ENCODE results near the gene ANKEF1. TPM values are rescaled to one million over a fixed set of nuclear protein-coding genes. Genes with fewer than 3 reads are reported as not detected.

ANKEF1 gene
- total RNA-seq, 1 donor from 2014 or later = 8.3 TPM

GRCh38 chr20:10063482-10063881 is 28.7 kb downstream of the ANKEF1 start:
- no peak for TF ChIP-seq CTCF (IDR thresholded peaks at IDR 0.05)
- TF ChIP-seq EZH2phosphoT487 (IDR thresholded peaks at IDR 0.05) = no peak
- no peak for TF ChIP-seq EZH2 (IDR thresholded peaks at IDR 0.05)
- no peaks in the 10 kb centered on the region for H3K9me3 ChIP-seq (ENCODE audit: low read depth)
- no peak overlapping the region for H3K4me3 Mint-ChIP-seq
- no peaks in the 10 kb centered on the region for H4K20me1 ChIP-seq (ENCODE audit: low read depth)
- peaks cover 3% of the 10 kb centered on the region for H3K4me1 Mint-ChIP-seq
- H3F3A ChIP-seq (ENCODE audit: low read depth) = no peaks in the 10 kb centered on the region
- no peak overlapping the region for H3K27ac ChIP-seq
- H3K4me3 ChIP-seq = no peak overlapping the region
- peak; percentile 16 for DNase-seq (ENCODE audit: low spot score)
- no peaks in the 10 kb centered on the region for H3K4me1 ChIP-seq
- H3K27me3 ChIP-seq = no peaks in the 10 kb centered on the region
- H3K36me3 Mint-ChIP-seq = no peaks in the 10 kb centered on the region
- no peaks in the 10 kb centered on the region for H3K36me3 ChIP-seq
- H2AFZ ChIP-seq (replicated peaks) = peak overlapping the region; percentile 44
- H3K4me2 ChIP-seq = no peak overlapping the region
- peaks cover 1% of the 10 kb centered on the region for H3K9me3 Mint-ChIP-seq
- no peak overlapping the region for H3K9ac ChIP-seq
- no peak overlapping the region for H3K27ac Mint-ChIP-seq
- H3K79me2 ChIP-seq (ENCODE audit: low read depth) = no peaks in the 10 kb centered on the region
- no peaks in the 10 kb centered on the region for H3K27me3 Mint-ChIP-seq (ENCODE audit: insufficient read depth, low read depth)

GRCh38 chr20:10064611-10065010 is 29.8 kb downstream of the ANKEF1 start:
- TF ChIP-seq EZH2 (IDR thresholded peaks at IDR 0.05) (no peak), CTCF (IDR thresholded peaks at IDR 0.05) (no peak), EZH2phosphoT487 (IDR thresholded peaks at IDR 0.05) (no peak)
- no peaks in the 10 kb centered on the region for H3F3A ChIP-seq (ENCODE audit: low read depth)
- no peaks in the 10 kb centered on the region for H3K27me3 ChIP-seq
- no peak for DNase-seq (ENCODE audit: low spot score)
- H3K79me2 ChIP-seq (ENCODE audit: low read depth) = no peaks in the 10 kb centered on the region
- Mint-ChIP-seq H3K4me1 (peaks cover 3% of the 10 kb centered on the region), H3K36me3 (no peaks in the 10 kb centered on the region), H3K9me3 (peaks cover 1% of the 10 kb centered on the region), H3K27me3 (ENCODE audit: insufficient read depth, low read depth) (no peaks in the 10 kb centered on the region), H3K4me3 (no peak overlapping the region), H3K27ac (no peak overlapping the region)
- H3K36me3 ChIP-seq = no peaks in the 10 kb centered on the region
- no peak overlapping the region for H2AFZ ChIP-seq (replicated peaks)
- H3K27ac ChIP-seq = no peak overlapping the region
- H3K4me1 ChIP-seq = no peaks in the 10 kb centered on the region
- H3K4me2 ChIP-seq = no peak overlapping the region
- H3K4me3 ChIP-seq = no peak overlapping the region
- H3K9me3 ChIP-seq (ENCODE audit: low read depth) = no peaks in the 10 kb centered on the region
- H4K20me1 ChIP-seq (ENCODE audit: low read depth) = no peaks in the 10 kb centered on the region
- no peak overlapping the region for H3K9ac ChIP-seq

GRCh38 chr20:10065154-10065833 is 30.5 kb downstream of the ANKEF1 start:
- H3K27me3 Mint-ChIP-seq (ENCODE audit: insufficient read depth, low read depth) = peaks cover 2% of the 10 kb centered on the region
- H3K9me3 ChIP-seq (ENCODE audit: low read depth) = no peaks in the 10 kb centered on the region
- no peaks in the 10 kb centered on the region for H3K36me3 Mint-ChIP-seq
- peaks cover 1% of the 10 kb centered on the region for H3K9me3 Mint-ChIP-seq
- TF ChIP-seq EZH2phosphoT487 (IDR thresholded peaks at IDR 0.05) = no peak
- no peak overlapping the region for H3K4me3 ChIP-seq
- H3K36me3 ChIP-seq = no peaks in the 10 kb centered on the region
- H3K4me1 Mint-ChIP-seq = peaks cover 3% of the 10 kb centered on the region
- no peak overlapping the region for H2AFZ ChIP-seq (replicated peaks)
- no peak overlapping the region for H3K9ac ChIP-seq
- H3K27ac ChIP-seq = no peak overlapping the region
- DNase-seq (ENCODE audit: low spot score) = no peak
- H3K4me1 ChIP-seq = no peaks in the 10 kb centered on the region
- H3F3A ChIP-seq (ENCODE audit: low read depth) = no peaks in the 10 kb centered on the region
- no peak overlapping the region for H3K4me3 Mint-ChIP-seq
- no peak overlapping the region for H3K4me2 ChIP-seq
- H4K20me1 ChIP-seq (ENCODE audit: low read depth) = no peaks in the 10 kb centered on the region
- no peak overlapping the region for H3K27ac Mint-ChIP-seq
- no peaks in the 10 kb centered on the region for H3K79me2 ChIP-seq (ENCODE audit: low read depth)
- no peaks in the 10 kb centered on the region for H3K27me3 ChIP-seq

- Mint-ChIP-seq H3K9me3 (peaks cover 1% of the 10 kb centered on the region), H3K4me1 (no peaks in the 10 kb centered on the region), H3K27me3 (ENCODE audit: insufficient read depth, low read depth) (peaks cover 2% of the 10 kb centered on the region), H3K4me3 (no peak overlapping the region), H3K36me3 (no peaks in the 10 kb centered on the region), H3K27ac (no peak overlapping the region)
- no peak overlapping the region for H3K4me3 ChIP-seq
- TF ChIP-seq EZH2phosphoT487 (IDR thresholded peaks at IDR 0.05) (no peak), EZH2 (IDR thresholded peaks at IDR 0.05) (no peak), CTCF (IDR thresholded peaks at IDR 0.05) (no peak)
- no peaks in the 10 kb centered on the region for H4K20me1 ChIP-seq (ENCODE audit: low read depth)
- no peaks in the 10 kb centered on the region for H3F3A ChIP-seq (ENCODE audit: low read depth)
- H3K79me2 ChIP-seq (ENCODE audit: low read depth) = no peaks in the 10 kb centered on the region
- H3K4me2 ChIP-seq = no peak overlapping the region
- H3K36me3 ChIP-seq = no peaks in the 10 kb centered on the region
- DNase-seq (ENCODE audit: low spot score) = no peak
- H3K9ac ChIP-seq = no peak overlapping the region
- no peaks in the 10 kb centered on the region for H3K27me3 ChIP-seq
- no peak overlapping the region for H3K27ac ChIP-seq
- no peaks in the 10 kb centered on the region for H3K9me3 ChIP-seq (ENCODE audit: low read depth)
- H3K4me1 ChIP-seq = no peaks in the 10 kb centered on the region
- no peak overlapping the region for H2AFZ ChIP-seq (replicated peaks)
These were observed 32.5 kb downstream of the ANKEF1 start for GRCh38 chr20:10067321-10067720.

Measured in neural progenitor cell (in vitro differentiated cells).